ENCODE data around the gene NWD2. TPM values are rescaled to one million over a fixed set of nuclear protein-coding genes. Genes with fewer than 3 reads are reported as not detected.

Gene NWD2
- total RNA-seq, 1 donor from 2014 or later: not detected

DNA sequence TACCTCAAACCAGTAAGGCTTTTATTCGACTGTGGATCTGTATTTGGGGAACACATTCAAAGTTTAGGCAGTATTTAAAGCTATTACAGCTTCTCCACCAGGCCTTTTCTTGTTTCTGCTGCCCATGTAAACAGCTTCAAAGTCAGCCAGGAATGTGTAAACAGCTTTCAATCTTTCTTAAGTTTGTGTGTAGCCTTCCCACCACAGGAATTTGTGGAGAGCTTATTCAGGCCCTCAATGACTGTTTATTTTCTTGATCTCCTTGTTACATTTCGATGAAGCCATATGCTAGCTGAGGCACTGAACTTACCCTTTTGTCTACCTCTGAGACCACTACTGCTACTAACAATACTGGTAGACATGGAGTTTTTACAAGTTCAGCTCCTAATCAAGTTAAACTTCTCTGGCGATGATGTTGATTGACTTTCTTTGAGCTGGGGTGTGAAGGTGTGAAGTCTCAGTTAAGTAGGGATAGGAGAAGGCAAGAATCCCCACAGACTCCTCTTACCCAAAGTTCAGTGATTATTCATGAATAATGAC, 72.6 kb downstream of the NWD2 start:
- H3K27me3 Mint-ChIP-seq (ENCODE audit: unreplicated experiment): no peaks in the 10 kb centered on the region
- no peak overlapping the region for H3K27ac Mint-ChIP-seq (ENCODE audit: unreplicated experiment)
- H3K9me3 Mint-ChIP-seq (ENCODE audit: unreplicated experiment): peaks cover 33% of the 10 kb centered on the region
- TF ChIP-seq, protein P1, sequence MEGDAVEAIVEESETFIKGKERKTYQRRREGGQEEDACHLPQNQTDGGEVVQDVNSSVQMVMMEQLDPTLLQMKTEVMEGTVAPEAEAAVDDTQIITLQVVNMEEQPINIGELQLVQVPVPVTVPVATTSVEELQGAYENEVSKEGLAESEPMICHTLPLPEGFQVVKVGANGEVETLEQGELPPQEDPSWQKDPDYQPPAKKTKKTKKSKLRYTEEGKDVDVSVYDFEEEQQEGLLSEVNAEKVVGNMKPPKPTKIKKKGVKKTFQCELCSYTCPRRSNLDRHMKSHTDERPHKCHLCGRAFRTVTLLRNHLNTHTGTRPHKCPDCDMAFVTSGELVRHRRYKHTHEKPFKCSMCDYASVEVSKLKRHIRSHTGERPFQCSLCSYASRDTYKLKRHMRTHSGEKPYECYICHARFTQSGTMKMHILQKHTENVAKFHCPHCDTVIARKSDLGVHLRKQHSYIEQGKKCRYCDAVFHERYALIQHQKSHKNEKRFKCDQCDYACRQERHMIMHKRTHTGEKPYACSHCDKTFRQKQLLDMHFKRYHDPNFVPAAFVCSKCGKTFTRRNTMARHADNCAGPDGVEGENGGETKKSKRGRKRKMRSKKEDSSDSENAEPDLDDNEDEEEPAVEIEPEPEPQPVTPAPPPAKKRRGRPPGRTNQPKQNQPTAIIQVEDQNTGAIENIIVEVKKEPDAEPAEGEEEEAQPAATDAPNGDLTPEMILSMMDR (IDR thresholded peaks at IDR 0.05): no peak
- DNase-seq (ENCODE audit: extremely low spot score, unreplicated experiment): no peak
- no peak overlapping the region for H3K4me3 Mint-ChIP-seq (ENCODE audit: unreplicated experiment)
- H3K4me1 Mint-ChIP-seq (ENCODE audit: unreplicated experiment): no peaks in the 10 kb centered on the region
- H3K36me3 Mint-ChIP-seq (ENCODE audit: unreplicated experiment): no peaks in the 10 kb centered on the region

DNA sequence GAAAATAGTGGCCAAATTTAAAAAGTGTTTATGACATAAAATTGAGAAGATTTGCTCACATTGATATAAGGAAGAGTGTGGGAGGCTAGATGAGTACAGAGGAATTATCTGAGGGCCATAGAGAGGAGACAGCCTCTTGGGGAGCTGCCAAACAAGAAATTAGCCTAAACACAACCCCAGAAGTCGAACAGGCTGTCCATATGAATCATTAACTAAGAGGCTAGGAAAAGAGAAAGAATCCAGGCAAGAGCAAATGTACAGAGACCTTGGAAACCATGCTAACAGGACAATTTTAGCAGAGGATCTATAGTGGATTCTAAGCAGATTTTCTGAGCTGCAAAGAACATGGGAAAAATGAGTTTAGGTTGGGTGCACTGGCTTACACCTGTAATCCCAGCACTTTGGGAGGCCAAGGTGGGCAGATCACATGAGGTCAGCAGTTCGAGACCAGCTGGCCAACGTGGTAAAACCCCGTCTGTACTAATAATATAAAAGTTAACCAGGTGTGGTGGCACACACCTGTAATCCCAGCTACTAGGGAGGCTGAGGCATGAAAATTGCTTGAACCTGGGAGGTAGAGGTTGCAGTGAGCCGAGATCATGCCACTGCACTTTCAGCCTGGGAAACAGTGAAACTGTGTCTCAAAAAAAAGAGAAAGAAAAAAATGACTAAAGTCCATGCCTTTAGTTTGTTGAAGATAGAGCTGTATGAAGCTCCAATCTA, 76.1 kb downstream of the NWD2 start:
- Mint-ChIP-seq H3K4me3 (ENCODE audit: unreplicated experiment) (no peak overlapping the region), H3K36me3 (ENCODE audit: unreplicated experiment) (no peaks in the 10 kb centered on the region), H3K27ac (ENCODE audit: unreplicated experiment) (no peak overlapping the region), H3K4me1 (ENCODE audit: unreplicated experiment) (no peaks in the 10 kb centered on the region), H3K9me3 (ENCODE audit: unreplicated experiment) (peaks cover 15% of the 10 kb centered on the region), H3K27me3 (ENCODE audit: unreplicated experiment) (no peaks in the 10 kb centered on the region)
- no peak for DNase-seq (ENCODE audit: extremely low spot score, unreplicated experiment)
- TF ChIP-seq, protein P1 (IDR thresholded peaks at IDR 0.05): no peak

DNA sequence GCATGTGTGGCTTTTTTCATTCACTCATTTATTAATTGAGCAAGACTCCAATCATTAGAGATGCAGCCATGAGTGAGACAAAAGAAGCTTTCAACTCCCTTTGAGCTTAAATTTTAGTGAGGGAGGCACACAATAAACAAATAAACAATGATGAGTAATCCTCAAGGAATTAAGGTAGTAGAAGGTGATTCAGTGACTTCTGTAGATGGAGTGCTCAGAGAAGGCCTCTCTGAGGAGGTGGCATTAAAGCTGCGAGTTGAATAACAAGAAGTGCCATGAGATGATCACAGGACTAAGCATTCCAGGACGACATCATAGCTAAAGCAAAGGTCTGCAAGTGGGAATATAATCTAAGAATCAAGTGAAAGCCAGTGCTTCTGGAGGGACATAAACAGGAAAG, 77.6 kb downstream of the NWD2 start:
- no peaks in the 10 kb centered on the region for H3K4me1 Mint-ChIP-seq (ENCODE audit: unreplicated experiment)
- no peak overlapping the region for H3K27ac Mint-ChIP-seq (ENCODE audit: unreplicated experiment)
- no peak overlapping the region for H3K4me3 Mint-ChIP-seq (ENCODE audit: unreplicated experiment)
- no peaks in the 10 kb centered on the region for H3K36me3 Mint-ChIP-seq (ENCODE audit: unreplicated experiment)
- H3K27me3 Mint-ChIP-seq (ENCODE audit: unreplicated experiment): no peaks in the 10 kb centered on the region
- no peak for DNase-seq (ENCODE audit: extremely low spot score, unreplicated experiment)
- TF ChIP-seq, protein P1 (IDR thresholded peaks at IDR 0.05): no peak
- peaks cover 22% of the 10 kb centered on the region for H3K9me3 Mint-ChIP-seq (ENCODE audit: unreplicated experiment)

DNA sequence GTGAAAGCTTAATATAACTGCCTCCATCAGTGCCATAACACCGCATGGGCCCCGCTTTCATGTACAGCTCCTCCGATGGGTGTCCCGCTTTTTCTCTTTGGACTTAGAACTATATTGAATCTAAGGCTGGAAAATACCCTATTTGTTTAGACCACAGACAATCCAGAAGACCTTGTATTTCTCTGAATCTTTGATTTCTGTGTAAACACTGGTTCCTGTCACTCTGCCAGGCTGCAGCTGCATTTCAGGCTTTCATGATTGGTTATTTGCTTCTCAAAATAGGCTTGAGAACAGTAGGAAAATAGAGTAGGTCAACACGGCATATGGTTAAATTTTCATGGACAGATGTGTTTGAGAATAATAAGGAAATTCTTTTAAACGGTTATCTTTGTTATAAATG, 80.0 kb downstream of the NWD2 start:
- peaks cover 26% of the 10 kb centered on the region for H3K9me3 Mint-ChIP-seq (ENCODE audit: unreplicated experiment)
- no peak for DNase-seq (ENCODE audit: extremely low spot score, unreplicated experiment)
- H3K36me3 Mint-ChIP-seq (ENCODE audit: unreplicated experiment): no peaks in the 10 kb centered on the region
- H3K27me3 Mint-ChIP-seq (ENCODE audit: unreplicated experiment): no peaks in the 10 kb centered on the region
- H3K27ac Mint-ChIP-seq (ENCODE audit: unreplicated experiment): no peak overlapping the region
- H3K4me1 Mint-ChIP-seq (ENCODE audit: unreplicated experiment): no peaks in the 10 kb centered on the region
- TF ChIP-seq, protein P1 (IDR thresholded peaks at IDR 0.05): no peak
- no peak overlapping the region for H3K4me3 Mint-ChIP-seq (ENCODE audit: unreplicated experiment)

DNA sequence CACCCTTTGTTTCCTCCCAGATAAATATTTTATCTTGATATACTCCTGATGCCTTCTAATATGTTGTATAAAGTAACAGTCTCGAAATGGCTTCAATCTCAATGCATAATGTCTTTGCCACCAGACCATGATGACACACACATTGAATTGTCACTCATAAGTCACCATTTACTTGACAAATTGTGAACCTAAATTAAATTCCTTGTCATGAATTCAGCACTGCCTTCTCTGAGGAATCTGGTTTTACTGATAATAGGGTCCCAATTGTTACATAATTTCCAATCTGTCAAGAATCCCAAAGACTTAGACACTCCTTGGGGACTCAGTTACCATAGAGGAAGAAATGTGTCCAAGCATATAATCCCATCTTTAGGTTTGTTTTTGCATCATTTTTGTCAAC, 82.3 kb downstream of the NWD2 start:
- H3K27me3 Mint-ChIP-seq (ENCODE audit: unreplicated experiment): no peaks in the 10 kb centered on the region
- no peak for DNase-seq (ENCODE audit: extremely low spot score, unreplicated experiment)
- no peak overlapping the region for H3K27ac Mint-ChIP-seq (ENCODE audit: unreplicated experiment)
- H3K9me3 Mint-ChIP-seq (ENCODE audit: unreplicated experiment): peaks cover 18% of the 10 kb centered on the region
- no peaks in the 10 kb centered on the region for H3K36me3 Mint-ChIP-seq (ENCODE audit: unreplicated experiment)
- TF ChIP-seq, protein P1 (IDR thresholded peaks at IDR 0.05): no peak
- H3K4me3 Mint-ChIP-seq (ENCODE audit: unreplicated experiment): no peak overlapping the region
- no peaks in the 10 kb centered on the region for H3K4me1 Mint-ChIP-seq (ENCODE audit: unreplicated experiment)

All from osteocyte (in vitro differentiated cells).